ENCODE results near the gene ABHD1. TPM values are rescaled to one million over a fixed set of nuclear protein-coding genes. Genes with fewer than 3 reads are reported as not detected.

ABHD1 gene
- total RNA-seq, 2 experiments from 2014 or later = 0.17 to 0.19 TPM

DNA sequence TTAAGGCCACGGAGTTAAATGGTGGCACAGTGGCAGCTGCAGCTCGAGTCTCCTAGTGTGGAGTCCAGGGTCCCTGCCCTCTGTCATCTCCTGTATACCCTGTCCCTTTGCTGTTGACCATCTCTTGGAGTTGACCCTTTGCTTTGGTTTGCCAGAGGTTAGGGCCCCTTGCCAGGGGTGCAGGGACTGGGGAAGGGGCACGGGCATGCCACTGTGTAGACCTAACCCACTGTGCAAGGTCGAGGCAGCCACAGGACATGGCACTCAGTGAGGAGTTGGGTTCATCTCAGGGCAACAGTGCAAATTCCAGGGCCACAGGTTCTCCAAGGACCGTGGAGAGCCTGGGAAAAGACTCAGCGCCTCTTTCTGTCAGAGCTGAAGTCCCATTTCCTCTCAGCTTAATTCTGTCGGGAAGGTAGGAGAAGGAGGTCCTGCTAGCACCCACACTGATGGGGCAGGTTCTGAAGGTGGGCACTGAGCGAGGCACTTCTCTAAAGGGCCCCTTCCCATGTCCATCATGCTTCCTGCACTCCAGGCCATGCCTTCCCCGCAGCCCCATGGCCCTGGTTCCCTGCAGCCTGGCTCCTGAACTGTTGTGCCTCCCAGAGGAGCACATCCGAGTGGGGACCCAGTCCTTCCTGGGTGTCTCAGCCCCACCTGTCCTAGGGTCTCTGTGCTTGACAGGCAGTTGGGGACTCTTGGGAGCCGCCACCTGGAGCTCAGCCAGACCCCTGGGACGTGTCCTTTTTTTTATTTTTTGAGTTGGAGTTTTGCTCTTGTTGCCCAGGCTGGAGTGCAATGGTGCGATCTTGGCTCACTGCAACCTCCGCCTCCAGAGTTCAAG is 34.3 kb upstream of the ABHD1 start:
- intact Hi-C loops (cut with micrococcal nuclease) = loop anchor here (5.0 kb wide), 1 partner anchor 43 kb away; the partner anchor contains the start of gene PREB
- Mint-ChIP-seq H3K27ac (no peak overlapping the region), H3K4me3 (no peak overlapping the region), H3K4me1 (ENCODE audit: low read depth) (peaks cover 26% of the 10 kb centered on the region), H3K27me3 (ENCODE audit: low read depth) (no peaks in the 10 kb centered on the region), H3K36me3 (ENCODE audit: low read depth) (peaks cover 2% of the 10 kb centered on the region), H3K9me3 (no peaks in the 10 kb centered on the region)
- no peak for DNase-seq
- CTCF ChIA-PET = interaction anchor here (0.8 to 1.3 kb wide), 4 partner anchors 10 to 214 kb away, joined by 3 to 5 read pairs (median 3); no protein-coding TSS in a partner anchor

DNA sequence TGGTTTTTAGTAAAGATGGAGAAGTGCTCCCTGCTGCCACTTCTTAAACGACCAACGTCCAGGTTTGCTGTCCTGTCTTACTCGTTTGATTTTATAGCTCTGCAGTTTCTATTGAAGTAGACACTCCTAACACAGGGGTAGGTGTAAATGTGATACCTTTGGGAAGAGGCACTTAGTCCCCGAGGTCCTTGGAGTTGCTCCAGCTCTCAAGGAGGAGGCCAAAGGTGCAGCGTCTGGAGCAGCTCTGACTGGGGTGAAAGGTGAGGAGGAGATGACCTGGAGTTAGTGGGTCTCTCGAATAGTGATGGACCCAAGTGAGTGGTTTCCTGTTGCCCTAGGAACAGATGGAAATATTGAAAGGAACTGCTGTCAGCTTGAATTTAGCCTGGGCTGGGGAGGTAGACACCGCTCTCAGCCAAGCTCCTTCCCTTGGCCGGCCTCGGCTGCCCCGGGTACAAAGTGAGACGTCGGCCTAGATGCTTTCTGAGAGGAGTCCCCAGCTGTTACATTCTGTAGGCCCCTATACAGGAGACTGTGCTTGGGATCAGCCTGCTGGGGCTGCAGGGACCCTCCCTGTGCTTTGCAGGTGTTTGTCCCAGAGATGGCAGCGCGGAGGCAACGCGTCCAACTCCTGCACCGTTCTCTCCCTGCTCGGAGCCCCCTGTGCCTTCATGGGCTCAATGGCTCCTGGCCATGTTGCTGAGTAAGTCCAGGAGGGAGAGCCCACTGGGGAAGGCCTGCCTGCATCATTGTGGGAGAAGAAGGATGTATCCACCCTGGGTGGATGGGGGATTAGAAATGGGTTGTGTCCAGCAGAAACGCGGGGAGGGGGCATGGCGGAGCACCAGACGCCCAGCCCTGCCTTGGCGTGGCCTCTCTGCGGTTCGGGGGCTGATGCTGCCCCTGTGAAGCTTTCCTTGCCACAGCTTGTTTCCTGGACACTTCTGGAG is 31.6 kb upstream of the ABHD1 start:
- no peak overlapping the region for H3K27ac Mint-ChIP-seq
- no peak overlapping the region for H3K4me3 Mint-ChIP-seq
- no peaks in the 10 kb centered on the region for H3K36me3 Mint-ChIP-seq (ENCODE audit: low read depth)
- H3K4me1 Mint-ChIP-seq (ENCODE audit: low read depth) = peaks cover 30% of the 10 kb centered on the region
- CTCF ChIA-PET = interaction anchor here (0.8 to 1.5 kb wide), 3 partner anchors 9 to 211 kb away, joined by 3 to 5 read pairs (median 5); no protein-coding TSS in a partner anchor
- intact Hi-C loops (cut with micrococcal nuclease) = no loop called here
- H3K27me3 Mint-ChIP-seq (ENCODE audit: low read depth) = no peaks in the 10 kb centered on the region
- no peak for DNase-seq
- no peaks in the 10 kb centered on the region for H3K9me3 Mint-ChIP-seq

- DNase-seq = no peak
- peaks cover 24% of the 10 kb centered on the region for H3K4me1 Mint-ChIP-seq (ENCODE audit: low read depth)
- H3K27ac Mint-ChIP-seq = no peak overlapping the region
- H3K4me3 Mint-ChIP-seq = no peak overlapping the region
- H3K36me3 Mint-ChIP-seq (ENCODE audit: low read depth) = no peaks in the 10 kb centered on the region
- intact Hi-C loops (cut with micrococcal nuclease) = no loop called here
- CTCF ChIA-PET = no interaction called here
- no peaks in the 10 kb centered on the region for H3K27me3 Mint-ChIP-seq (ENCODE audit: low read depth)
- H3K9me3 Mint-ChIP-seq = no peaks in the 10 kb centered on the region
These were observed 30.8 kb upstream of the ABHD1 start for GRCh38 chr2:27092696-27093429.

DNA sequence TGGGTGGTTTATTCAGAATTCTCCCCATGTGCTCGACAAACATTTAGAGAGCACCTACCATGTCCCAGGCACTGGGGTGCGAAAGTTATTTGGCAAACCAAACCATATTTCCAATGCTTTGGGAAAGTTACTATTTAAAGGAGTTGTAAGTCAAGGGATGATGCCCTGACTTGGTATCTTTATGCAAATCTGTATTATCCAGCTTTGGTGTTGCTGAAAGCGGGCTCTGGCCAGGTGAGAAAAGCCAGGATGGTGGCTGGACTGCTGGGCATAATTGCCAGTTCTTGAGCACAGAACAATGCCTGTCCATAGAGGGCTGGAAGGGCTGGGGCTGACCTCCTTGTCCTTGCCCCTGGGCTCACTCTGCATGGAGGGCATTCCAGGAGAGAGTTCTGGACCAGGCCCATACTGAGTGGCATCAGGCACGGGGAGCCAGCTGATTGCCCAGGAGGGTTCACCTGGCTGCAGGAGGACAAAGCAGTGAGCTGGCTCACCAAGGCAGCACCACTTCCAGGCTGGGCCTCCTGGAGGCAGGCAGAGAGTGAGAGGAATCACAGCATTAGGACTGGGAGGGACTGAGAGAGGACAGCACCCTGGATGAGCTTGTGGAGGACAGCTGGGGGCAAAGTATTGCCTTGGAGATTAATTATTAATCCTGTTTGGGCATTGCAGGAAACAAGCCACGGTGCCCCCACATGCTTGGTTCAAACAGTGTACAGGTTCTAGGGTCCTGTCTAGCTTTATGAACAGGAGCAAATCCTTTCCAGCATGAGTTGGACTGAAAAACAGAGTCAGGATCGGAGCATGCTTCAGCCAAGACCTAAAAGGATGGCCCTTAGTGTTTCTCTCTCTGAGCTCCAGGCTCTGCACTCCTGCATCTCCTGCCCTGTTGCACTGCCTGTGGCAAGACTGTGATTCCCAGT is 29.9 kb upstream of the ABHD1 start:
- peaks cover 19% of the 10 kb centered on the region for H3K4me1 Mint-ChIP-seq (ENCODE audit: low read depth)
- intact Hi-C loops (cut with micrococcal nuclease) = no loop called here
- DNase-seq = no peak
- H3K36me3 Mint-ChIP-seq (ENCODE audit: low read depth) = no peaks in the 10 kb centered on the region
- H3K27ac Mint-ChIP-seq = no peak overlapping the region
- CTCF ChIA-PET = interaction anchor here (0.8 to 1.0 kb wide), 3 partner anchors 12 to 43 kb away, joined by 3 read pairs; partner anchors contain the start of gene AGBL5
- H3K4me3 Mint-ChIP-seq = no peak overlapping the region
- no peaks in the 10 kb centered on the region for H3K27me3 Mint-ChIP-seq (ENCODE audit: low read depth)
- H3K9me3 Mint-ChIP-seq = no peaks in the 10 kb centered on the region

DNA sequence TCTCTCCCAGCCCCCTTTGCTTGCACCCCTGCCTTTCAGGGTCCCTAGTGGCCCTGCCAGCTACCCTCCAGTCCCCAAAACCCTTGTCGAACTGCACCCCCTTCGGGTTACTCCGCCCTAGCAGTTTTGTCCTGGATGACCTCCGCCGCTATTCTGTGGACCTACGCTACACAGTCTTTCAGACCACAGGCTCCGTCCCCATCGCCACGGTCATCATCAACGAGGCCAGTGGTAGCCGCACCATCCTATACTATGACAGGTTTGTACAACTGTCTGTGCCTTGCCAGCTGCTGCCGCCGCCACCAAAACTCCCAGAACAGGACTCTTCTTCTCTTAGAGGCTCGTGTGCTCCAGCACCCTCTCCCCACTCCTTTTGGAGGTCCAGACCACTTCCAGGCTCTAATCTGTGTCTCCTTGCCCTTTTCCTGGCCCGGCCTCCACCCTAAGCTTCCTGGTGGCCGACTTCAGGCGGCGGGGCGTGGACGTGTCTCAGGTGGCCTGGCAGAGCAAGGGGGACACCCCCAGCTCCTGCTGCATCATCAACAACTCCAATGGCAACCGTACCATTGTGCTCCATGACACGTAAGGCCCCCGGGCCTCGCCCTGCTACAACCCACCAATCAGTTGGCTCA is 29.1 kb upstream of the ABHD1 start:
- no peak overlapping the region for H3K4me3 Mint-ChIP-seq
- intact Hi-C loops (cut with micrococcal nuclease) = no loop called here
- H3K9me3 Mint-ChIP-seq = no peaks in the 10 kb centered on the region
- no peak overlapping the region for H3K27ac Mint-ChIP-seq
- CTCF ChIA-PET = interaction anchor here (0.8 to 1.0 kb wide), 3 partner anchors 13 to 43 kb away, joined by 3 read pairs; partner anchors contain the start of gene AGBL5
- H3K4me1 Mint-ChIP-seq (ENCODE audit: low read depth) = peaks cover 18% of the 10 kb centered on the region
- no peaks in the 10 kb centered on the region for H3K36me3 Mint-ChIP-seq (ENCODE audit: low read depth)
- H3K27me3 Mint-ChIP-seq (ENCODE audit: low read depth) = no peaks in the 10 kb centered on the region
- DNase-seq = no peak

DNA sequence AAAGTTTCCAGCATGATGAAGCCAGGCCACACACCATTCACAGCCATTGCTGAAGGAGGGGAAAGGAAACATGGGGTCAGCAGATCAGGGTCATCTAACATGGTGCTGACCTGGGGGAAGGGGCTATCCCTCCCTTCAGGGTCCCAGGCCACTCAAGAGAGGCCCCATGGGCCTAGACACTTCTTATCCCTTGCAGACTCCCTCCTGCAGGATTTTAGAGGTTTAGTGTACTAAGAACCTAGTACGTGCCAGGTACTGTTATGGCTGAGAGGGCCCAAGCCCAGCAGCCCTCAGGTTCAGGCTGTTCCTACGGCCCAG is 28.2 kb upstream of the ABHD1 start:
- CTCF ChIA-PET = interaction anchor here (1.2 kb wide), 1 partner anchor 8 kb away, joined by 6 read pairs; no protein-coding TSS in a partner anchor
- intact Hi-C loops (cut with micrococcal nuclease) = loop anchor here (5.0 kb wide), 1 partner anchor 167 kb away; the partner anchor contains the start of gene SLC30A3

DNA sequence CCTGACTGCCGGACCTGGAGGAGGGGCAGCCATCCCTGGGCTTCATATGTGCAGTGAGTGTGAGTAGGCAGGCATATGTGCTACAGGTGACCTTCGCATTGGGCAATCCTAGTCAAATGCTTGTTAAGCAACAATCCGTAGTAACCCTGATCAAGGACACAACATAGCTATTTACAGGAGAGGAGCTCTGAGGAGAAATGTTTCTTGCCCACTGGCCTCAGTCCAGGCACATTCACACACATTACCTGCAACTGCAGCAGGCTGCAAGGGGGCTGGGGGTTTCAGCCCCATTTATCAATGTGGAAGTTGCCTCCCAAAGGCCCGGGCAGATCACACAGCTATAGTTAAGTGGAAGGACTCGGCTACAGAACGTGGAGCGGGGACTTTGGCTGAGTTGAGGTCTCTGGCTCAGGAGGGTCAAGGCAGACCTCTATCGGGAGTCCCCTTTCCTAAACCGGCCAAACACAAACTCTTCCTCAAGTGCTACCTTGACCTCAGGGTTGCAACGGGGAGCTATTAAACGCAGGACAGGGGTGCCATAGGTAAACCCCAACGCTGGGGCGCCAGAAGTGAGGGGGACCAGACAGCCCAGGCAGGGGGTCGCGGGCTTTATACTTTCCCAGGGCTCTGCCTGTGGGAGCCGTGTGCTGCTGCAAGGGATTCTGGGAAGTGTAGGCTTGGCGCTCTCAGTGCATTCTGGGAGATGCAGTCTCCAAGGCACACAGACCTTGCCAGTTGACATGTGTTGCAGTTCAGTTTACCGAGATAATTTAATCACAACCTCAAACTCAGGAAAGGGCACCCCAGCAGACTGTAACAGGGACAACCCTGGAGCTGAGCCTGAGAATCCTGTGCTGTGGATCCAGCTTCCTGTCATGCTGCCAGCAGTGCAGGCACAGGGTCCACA is 27.6 kb upstream of the ABHD1 start:
- intact Hi-C loops (cut with micrococcal nuclease) = loop anchor here (5.0 kb wide), 1 partner anchor 166 kb away; the partner anchor contains the start of gene SLC30A3

More for the DNA sequence above, 28.2 kb upstream of the ABHD1 start:
- Mint-ChIP-seq H3K36me3 (ENCODE audit: low read depth) (peaks cover 1% of the 10 kb centered on the region), H3K27ac (no peak overlapping the region), H3K4me3 (no peak overlapping the region), H3K4me1 (ENCODE audit: low read depth) (peaks cover 14% of the 10 kb centered on the region), H3K27me3 (ENCODE audit: low read depth) (no peaks in the 10 kb centered on the region), H3K9me3 (no peaks in the 10 kb centered on the region)
- DNase-seq = no peak

DNA sequence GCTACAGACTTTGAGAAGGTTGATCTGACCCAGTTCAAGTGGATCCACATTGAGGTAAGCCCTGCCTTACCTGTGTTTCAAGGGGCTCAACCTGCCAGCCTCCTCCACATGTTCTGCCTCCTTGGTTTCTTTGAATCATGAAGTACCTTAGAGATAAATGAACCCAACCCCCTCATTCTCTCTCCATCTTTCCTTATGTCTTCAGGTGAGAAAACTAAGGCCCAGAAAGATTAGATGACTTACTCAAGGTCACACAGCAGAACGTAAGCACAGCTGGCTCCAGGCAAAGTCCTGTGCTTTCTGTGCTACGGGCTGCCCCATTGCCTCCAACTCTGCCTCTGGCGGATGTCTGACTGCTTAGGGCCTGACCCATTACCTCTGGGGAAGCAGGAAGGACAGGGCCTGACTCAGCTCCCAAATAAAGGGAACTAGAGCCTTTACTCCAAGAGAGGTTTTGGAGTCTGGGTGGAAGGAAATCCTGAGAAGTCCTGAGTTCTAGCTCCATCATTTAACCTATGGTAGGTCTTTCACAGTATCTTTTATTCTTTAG is 26.8 kb upstream of the ABHD1 start:
- Mint-ChIP-seq H3K9me3 (no peaks in the 10 kb centered on the region), H3K27ac (no peak overlapping the region), H3K36me3 (ENCODE audit: low read depth) (peaks cover 1% of the 10 kb centered on the region), H3K4me3 (no peak overlapping the region), H3K27me3 (ENCODE audit: low read depth) (no peaks in the 10 kb centered on the region), H3K4me1 (ENCODE audit: low read depth) (peaks cover 12% of the 10 kb centered on the region)
- CTCF ChIA-PET = interaction anchor here (0.5 to 4.7 kb wide), 8 partner anchors 9 to 183 kb away, joined by 3 to 33 read pairs (median 4); partner anchors contain the start of gene ABHD1
- DNase-seq = no peak
- intact Hi-C loops (cut with micrococcal nuclease) = loop anchor here (5.0 kb wide), 1 partner anchor 165 kb away; the partner anchor contains the start of gene SLC30A3

More for the DNA sequence above, 27.6 kb upstream of the ABHD1 start:
- Mint-ChIP-seq H3K27ac (no peak overlapping the region), H3K4me1 (ENCODE audit: low read depth) (peaks cover 14% of the 10 kb centered on the region), H3K27me3 (ENCODE audit: low read depth) (no peaks in the 10 kb centered on the region), H3K4me3 (peak overlapping the region; percentile 62), H3K9me3 (no peaks in the 10 kb centered on the region), H3K36me3 (ENCODE audit: low read depth) (peaks cover 1% of the 10 kb centered on the region)
- DNase-seq = peak; percentile 66
- CTCF ChIA-PET = interaction anchor here (0.5 to 4.7 kb wide), 5 partner anchors 9 to 184 kb away, joined by 3 to 33 read pairs (median 4); partner anchors contain the start of gene ABHD1

GRCh38 chr2:27097341-27097740 is 26.3 kb upstream of the ABHD1 start:
- intact Hi-C loops (cut with micrococcal nuclease) = loop anchor here (5.0 kb wide), 1 partner anchor 165 kb away; the partner anchor contains the start of gene SLC30A3
- H3K4me1 Mint-ChIP-seq (ENCODE audit: low read depth) = peaks cover 12% of the 10 kb centered on the region
- H3K9me3 Mint-ChIP-seq = no peaks in the 10 kb centered on the region
- DNase-seq = no peak
- H3K27me3 Mint-ChIP-seq (ENCODE audit: low read depth) = no peaks in the 10 kb centered on the region
- H3K4me3 Mint-ChIP-seq = no peak overlapping the region
- no peak overlapping the region for H3K27ac Mint-ChIP-seq
- peaks cover 1% of the 10 kb centered on the region for H3K36me3 Mint-ChIP-seq (ENCODE audit: low read depth)
- CTCF ChIA-PET = interaction anchor here (0.6 to 4.7 kb wide), 5 partner anchors 26 to 183 kb away, joined by 3 to 33 read pairs (median 4); partner anchors contain the start of gene ABHD1

All from activated naive CD4-positive, alpha-beta T cell treated with anti-CD3 and anti-CD28 coated beads for 36 hours (primary cell).